Activated CD4-positive, alpha-beta T cell treated with anti-CD3 and anti-CD28 coated beads, Interleukin-2, Interleukin-6, amounts not matched to agents 100 ng/mL and 50 ng/mL, durations not matched to agents 16 hours and 8 hours (primary cell): Measurements from ENCODE around the gene SEC14L5.
"Not testable (repeated sequence)": the region's sequence is repeated elsewhere in the genome, so short reads cannot be mapped to it uniquely, and the experiment has no call there.

ENCODE experiments used
- DNase-seq: peaks from one replicate; pipeline ENCODE4 v3.0.0-alpha.2; 2020

Gene SEC14L5

GRCh38 chr16:5042574-5043171 lies 84.5 kb downstream of the SEC14L5 start:
- DNase-seq = no peak

DNA sequence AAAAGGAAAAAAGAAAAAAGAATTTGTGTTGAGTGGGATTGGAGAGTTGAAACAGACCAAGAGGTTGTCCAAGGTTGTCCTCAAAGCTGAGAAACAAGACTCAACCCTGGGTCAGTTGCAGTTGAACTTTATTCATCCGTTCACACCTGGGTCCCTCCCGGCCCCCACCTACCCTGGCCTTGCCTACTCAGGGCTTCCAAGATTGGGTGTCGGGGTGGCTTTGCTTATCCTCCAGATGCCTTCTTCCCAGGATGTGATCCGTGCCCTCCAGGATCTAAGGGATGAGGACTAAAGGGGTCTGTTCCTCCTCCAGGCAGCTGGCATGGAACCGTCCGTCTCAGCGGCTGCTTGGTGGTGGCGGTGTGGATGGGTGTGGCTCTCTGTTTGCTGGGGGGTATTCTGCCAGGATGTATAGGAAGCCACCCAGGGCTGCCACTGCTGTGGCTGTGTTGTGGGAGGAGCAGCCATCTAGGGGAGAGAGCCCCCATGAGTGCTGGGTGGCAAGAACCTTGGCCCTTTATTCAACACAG lies 85.9 kb downstream of the SEC14L5 start:
- no peak for DNase-seq

GRCh38 chr16:5044581-5044980 lies 86.5 kb downstream of the SEC14L5 start:
- not testable (repeated sequence) for DNase-seq

- no peak for DNase-seq
These were observed 87.5 kb downstream of the SEC14L5 start for GRCh38 chr16:5045499-5046115.

GRCh38 chr16:5046914-5047313 lies 88.8 kb downstream of the SEC14L5 start:
- no peak for DNase-seq

- DNase-seq = no peak
These were observed 97.0 kb downstream of the SEC14L5 start for GRCh38 chr16:5054876-5055865.

- DNase-seq = peak; percentile 67
These were observed 98.2 kb downstream of the SEC14L5 start for GRCh38 chr16:5056352-5056751.

GRCh38 chr16:5058476-5058875 lies 100.3 kb downstream of the SEC14L5 start:
- DNase-seq = no peak

GRCh38 chr16:5059386-5060072 lies 101.4 kb downstream of the SEC14L5 start:
- no peak for DNase-seq

DNA sequence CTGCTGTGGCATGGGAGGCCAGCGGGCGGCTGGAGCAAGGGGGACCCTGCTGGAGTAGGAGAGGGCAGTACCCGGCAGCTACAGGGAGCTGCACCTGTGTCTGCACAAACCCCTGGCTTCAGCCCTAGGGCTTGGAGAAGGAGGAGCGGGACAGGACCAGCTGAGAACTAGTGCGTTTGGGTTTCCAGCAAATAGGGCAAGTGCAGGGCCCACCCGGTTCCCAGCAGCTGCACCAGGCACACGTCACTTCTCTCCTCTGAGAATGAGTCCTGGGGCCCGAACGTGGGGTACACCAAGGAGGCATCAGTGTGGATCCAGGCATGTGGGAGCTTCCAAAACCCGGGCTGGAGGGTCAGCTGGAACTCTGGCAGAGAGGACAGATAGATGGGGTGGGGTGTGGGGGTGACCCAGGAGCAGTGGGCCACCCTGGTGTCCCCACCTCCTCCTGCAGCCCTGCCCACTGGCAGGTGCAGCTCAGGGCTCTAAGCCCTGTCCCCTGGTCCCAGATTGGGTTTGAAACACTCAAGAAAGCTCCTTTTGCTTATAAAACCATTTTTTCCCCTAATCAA lies 102.0 kb downstream of the SEC14L5 start:
- no peak for DNase-seq

- no peak for DNase-seq
These were observed 103.9 kb downstream of the SEC14L5 start for GRCh38 chr16:5062051-5062450.

DNA sequence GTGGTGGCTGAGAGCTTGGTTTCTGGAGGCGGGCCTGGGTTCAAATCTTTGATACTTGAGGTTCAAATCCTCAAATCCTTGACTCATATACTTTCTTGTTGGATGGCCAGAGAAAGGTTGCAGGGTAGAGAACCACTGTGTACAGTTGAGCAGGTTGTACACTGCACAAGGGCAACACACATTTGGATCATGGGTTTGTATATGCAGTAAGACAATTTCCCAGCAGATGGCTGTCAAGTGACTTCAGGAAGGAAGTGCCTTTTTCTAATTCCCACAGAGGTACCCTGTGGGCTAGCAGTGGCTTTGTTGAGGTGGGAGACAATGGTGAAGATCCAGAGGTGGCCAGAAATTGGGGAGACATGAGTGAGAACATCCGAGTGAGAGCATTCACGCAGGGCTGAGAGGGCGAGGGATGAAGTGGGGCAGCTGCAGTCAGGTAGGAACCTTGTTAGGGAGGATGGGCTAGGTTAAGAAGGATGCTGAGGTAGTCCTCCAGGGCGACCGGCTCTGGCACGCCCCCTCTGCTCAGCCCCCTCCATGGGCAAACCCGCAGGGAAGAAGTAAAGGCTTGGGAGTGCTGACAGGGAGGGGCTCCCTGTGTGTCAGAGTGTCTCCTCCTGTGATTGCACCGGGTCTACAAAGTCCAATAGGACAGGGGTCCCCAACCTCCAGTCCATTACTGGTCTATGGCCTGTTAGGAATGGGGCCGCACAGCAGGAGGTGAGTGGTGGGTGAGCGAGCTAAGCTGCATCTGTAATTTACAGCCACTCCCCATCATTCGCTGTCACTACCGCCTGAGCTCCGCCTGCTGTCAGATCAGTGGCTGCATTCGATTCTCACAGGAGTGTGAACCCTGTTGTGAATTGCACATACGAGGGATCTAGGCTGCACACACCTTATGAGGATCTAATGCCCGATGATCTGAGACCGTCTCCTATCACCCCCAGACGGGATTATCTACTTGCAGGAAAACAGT lies 104.9 kb downstream of the SEC14L5 start:
- DNase-seq = no peak

DNA sequence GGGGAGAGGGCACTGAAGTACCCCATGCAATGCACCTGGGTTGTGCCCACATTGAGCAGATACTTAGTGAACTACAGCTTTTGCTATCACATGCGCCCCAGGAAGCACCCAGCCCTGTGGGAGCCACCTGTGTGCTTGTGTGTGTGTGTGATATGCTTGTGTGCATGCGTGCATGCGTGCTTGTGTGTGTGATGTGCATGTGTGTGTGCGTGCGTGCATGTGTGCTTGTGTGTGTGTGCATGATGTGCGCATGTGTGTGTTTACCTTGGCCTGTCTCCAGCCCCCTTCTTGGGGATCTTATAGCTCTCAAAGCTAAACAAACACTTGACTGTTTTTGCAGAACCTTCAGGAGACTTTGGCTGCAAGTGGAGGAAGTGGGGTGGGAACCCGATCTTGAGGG lies 106.8 kb downstream of the SEC14L5 start:
- DNase-seq = no peak

DNA sequence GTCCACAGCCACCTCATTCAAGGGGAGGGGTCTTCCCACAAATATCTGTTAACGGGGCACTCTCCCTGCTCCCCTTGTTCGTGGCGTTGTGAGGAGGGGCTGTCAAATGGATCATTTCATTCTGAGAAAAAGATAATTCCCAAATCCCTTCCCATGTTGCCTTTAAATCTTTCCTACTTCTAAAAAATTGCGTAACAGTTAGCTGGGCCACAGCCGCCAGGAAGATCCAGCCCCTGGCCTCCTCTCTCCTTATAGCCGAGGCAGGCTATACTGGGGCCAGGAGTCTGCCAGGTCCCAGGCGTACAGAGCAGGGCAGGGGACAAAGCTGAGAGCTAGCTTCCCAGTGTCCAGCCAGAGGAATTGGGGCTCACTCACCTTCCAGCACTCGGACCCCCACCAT lies 107.2 kb downstream of the SEC14L5 start:
- DNase-seq = no peak

- DNase-seq = no peak
These were observed 107.7 kb downstream of the SEC14L5 start, which contains the start of gene C16orf89 for GRCh38 chr16:5065813-5066212. TSS of gene C16orf89 (minus strand) at chr16:5065956. CDS start at chr16:5065908, 48 bp downstream.

DNA sequence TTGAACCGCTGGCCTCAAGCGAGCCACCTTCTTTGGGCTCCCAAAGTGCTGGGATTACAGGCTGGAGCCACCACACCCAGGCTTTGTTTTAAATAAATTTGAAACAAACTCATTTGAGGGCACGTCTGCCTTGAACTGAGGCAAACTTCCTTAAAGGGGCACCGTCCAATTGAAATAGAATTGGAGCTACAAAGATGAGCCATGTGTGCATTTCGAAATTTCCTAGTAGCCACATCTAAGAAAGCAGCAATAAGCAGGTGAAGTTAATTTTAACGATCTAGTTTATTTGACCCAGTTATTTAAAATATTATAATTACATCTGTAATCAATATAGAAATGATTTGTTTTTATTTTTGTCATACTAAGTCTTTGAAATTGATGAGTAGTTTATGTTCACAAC lies 108.4 kb downstream of the SEC14L5 start:
- DNase-seq = no peak
